ENCODE data around the gene ANO2.

ANO2 gene

DNA sequence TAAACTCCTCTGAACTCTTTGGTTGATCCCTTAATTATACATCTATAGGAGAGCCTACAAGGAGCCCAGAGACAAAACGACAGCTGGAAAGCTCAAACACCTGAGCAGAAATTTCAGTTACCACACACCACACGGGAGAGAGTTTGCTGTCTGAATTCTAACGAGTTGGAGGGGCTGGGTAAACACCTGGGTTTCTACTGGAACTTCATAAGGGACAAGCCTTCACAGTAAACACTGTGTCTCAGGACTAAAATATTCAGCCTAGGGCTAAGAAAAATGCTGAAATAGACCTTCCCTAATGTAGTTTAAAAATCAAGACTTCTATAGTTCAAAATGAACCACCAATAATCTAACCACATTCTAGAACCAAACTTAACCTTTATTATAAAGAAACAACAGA is 9.6 kb upstream of the ANO2 start:
- Histone ChIP-seq H3K4me2 (ENCODE audit: low read length) (no peak overlapping the region), H3K4me3 (ENCODE audit: low read length) (no peak overlapping the region), H3K4me1 (ENCODE audit: low read length) (no peaks in the 10 kb centered on the region), H2AFZ (ENCODE audit: low read depth, low read length) (no peak overlapping the region), H3K36me3 (replicated peaks; ENCODE audit: low read depth, low read length) (no peaks in the 10 kb centered on the region), H3K9me3 (ENCODE audit: insufficient read depth, low read length) (no peaks in the 10 kb centered on the region), H4K20me1 (ENCODE audit: insufficient read depth, low read length) (no peaks in the 10 kb centered on the region), H3K79me2 (ENCODE audit: low read length) (no peaks in the 10 kb centered on the region), H3K27me3 (ENCODE audit: low read depth, low read length) (peaks cover 25% of the 10 kb centered on the region), H3K9ac (ENCODE audit: low read length) (no peak overlapping the region), H3K27ac (ENCODE audit: low read length) (no peak overlapping the region)
- TF ChIP-seq, protein P1, sequence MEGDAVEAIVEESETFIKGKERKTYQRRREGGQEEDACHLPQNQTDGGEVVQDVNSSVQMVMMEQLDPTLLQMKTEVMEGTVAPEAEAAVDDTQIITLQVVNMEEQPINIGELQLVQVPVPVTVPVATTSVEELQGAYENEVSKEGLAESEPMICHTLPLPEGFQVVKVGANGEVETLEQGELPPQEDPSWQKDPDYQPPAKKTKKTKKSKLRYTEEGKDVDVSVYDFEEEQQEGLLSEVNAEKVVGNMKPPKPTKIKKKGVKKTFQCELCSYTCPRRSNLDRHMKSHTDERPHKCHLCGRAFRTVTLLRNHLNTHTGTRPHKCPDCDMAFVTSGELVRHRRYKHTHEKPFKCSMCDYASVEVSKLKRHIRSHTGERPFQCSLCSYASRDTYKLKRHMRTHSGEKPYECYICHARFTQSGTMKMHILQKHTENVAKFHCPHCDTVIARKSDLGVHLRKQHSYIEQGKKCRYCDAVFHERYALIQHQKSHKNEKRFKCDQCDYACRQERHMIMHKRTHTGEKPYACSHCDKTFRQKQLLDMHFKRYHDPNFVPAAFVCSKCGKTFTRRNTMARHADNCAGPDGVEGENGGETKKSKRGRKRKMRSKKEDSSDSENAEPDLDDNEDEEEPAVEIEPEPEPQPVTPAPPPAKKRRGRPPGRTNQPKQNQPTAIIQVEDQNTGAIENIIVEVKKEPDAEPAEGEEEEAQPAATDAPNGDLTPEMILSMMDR (IDR thresholded peaks at IDR 0.05; ENCODE audit: low read depth, low read length): no peak
- TF ChIP-seq EZH2phosphoT487 (IDR thresholded peaks at IDR 0.05; ENCODE audit: low read depth): no peak

DNA sequence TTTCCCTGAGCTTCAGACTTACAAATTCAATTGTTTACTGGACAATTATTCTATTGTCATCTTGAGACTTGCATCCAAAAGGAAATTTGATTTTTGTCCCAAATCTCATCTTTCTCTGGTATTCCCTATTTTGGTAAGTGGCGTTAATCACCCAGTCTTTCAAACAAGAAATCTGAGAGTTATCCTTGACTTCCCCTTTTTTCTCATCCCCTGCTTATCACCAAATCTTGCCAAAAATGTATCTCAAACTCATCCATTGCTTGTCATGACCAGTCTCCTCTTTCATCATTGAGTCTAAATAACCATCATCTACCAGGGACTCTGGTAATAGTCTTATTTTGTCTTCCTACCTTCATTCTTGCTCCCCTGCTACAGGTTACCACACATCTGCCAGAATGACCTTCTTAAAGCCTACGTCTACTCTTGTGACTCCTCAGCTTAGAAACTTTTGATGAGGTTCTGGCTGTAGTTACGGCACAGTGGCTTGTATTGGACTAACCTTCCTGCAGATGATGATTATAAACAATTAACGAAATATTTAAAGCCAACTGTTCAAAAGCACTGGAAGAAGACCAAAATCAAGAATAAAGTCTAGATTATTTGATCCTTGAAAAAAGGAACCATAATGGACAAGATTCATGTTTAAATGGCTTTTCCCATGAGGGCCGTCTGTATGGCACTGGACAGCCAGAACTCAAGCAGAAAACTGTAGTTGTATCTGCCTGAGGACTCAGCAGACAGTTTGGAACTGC is 9.0 kb upstream of the ANO2 start:
- Histone ChIP-seq H3K4me3 (ENCODE audit: low read length) (no peak overlapping the region), H4K20me1 (ENCODE audit: insufficient read depth, low read length) (no peaks in the 10 kb centered on the region), H2AFZ (ENCODE audit: low read depth, low read length) (no peak overlapping the region), H3K9me3 (ENCODE audit: insufficient read depth, low read length) (no peaks in the 10 kb centered on the region), H3K4me2 (ENCODE audit: low read length) (no peak overlapping the region), H3K36me3 (replicated peaks; ENCODE audit: low read depth, low read length) (no peaks in the 10 kb centered on the region), H3K27ac (ENCODE audit: low read length) (no peak overlapping the region), H3K9ac (ENCODE audit: low read length) (no peak overlapping the region), H3K4me1 (ENCODE audit: low read length) (no peaks in the 10 kb centered on the region), H3K79me2 (ENCODE audit: low read length) (no peaks in the 10 kb centered on the region), H3K27me3 (ENCODE audit: low read depth, low read length) (peaks cover 26% of the 10 kb centered on the region)
- TF ChIP-seq, protein P1 (IDR thresholded peaks at IDR 0.05; ENCODE audit: low read depth, low read length): no peak
- TF ChIP-seq EZH2phosphoT487 (IDR thresholded peaks at IDR 0.05; ENCODE audit: low read depth): no peak

DNA sequence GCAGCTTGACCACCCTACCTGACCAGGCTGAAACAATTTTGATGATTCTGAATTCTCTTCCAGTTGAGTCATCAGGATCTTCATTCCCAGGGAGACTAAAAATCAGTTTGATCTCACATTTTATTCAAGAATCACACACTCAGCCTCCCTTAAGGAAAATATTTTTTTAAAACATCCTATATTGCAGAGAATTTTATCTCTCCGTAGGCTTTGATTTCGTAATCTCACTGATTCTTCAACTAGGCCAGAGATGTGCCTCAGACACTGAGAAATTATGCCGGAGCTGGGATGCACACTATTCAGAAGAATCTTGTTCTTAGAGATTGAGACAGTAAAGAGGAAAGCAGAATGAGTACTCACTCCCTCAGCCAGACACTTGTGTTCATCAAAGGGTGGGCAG is 7.0 kb upstream of the ANO2 start:
- Histone ChIP-seq H3K27ac (ENCODE audit: low read length) (no peak overlapping the region), H3K27me3 (ENCODE audit: low read depth, low read length) (peaks cover 26% of the 10 kb centered on the region), H3K4me3 (ENCODE audit: low read length) (no peak overlapping the region), H3K4me2 (ENCODE audit: low read length) (no peak overlapping the region), H3K36me3 (replicated peaks; ENCODE audit: low read depth, low read length) (no peaks in the 10 kb centered on the region), H3K9ac (ENCODE audit: low read length) (no peak overlapping the region), H4K20me1 (ENCODE audit: insufficient read depth, low read length) (no peaks in the 10 kb centered on the region), H3K9me3 (ENCODE audit: insufficient read depth, low read length) (no peaks in the 10 kb centered on the region), H2AFZ (ENCODE audit: low read depth, low read length) (no peak overlapping the region), H3K79me2 (ENCODE audit: low read length) (no peaks in the 10 kb centered on the region), H3K4me1 (ENCODE audit: low read length) (no peaks in the 10 kb centered on the region)
- TF ChIP-seq, protein P1 (IDR thresholded peaks at IDR 0.05; ENCODE audit: low read depth, low read length): no peak
- no peak for TF ChIP-seq EZH2phosphoT487 (IDR thresholded peaks at IDR 0.05; ENCODE audit: low read depth)

DNA sequence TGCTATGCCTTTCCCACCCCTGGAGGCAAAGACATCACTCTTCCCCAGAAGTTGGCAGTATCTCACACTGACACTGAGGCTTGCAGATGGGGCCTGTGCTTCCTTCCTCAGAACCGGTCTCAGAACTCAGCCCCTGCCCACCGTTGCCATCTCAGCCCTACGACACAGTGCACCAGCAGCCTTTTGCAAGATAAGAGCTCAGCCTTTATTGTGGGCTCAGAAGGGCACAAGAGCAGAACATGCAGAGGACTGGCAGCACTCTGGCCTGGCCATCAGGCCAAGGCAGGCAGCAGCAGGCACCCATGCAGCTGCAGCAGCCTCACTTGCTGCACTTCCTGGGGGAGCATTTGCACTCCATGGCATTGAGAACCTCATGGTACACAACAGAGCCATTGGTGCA is 3.6 kb upstream of the ANO2 start:
- Histone ChIP-seq H3K4me3 (ENCODE audit: low read length) (no peak overlapping the region), H3K36me3 (replicated peaks; ENCODE audit: low read depth, low read length) (no peaks in the 10 kb centered on the region), H2AFZ (ENCODE audit: low read depth, low read length) (no peak overlapping the region), H3K9me3 (ENCODE audit: insufficient read depth, low read length) (no peaks in the 10 kb centered on the region), H3K9ac (ENCODE audit: low read length) (no peak overlapping the region), H3K4me1 (ENCODE audit: low read length) (no peaks in the 10 kb centered on the region), H3K79me2 (ENCODE audit: low read length) (no peaks in the 10 kb centered on the region), H3K27me3 (ENCODE audit: low read depth, low read length) (peaks cover 25% of the 10 kb centered on the region), H4K20me1 (ENCODE audit: insufficient read depth, low read length) (no peaks in the 10 kb centered on the region), H3K27ac (ENCODE audit: low read length) (no peak overlapping the region), H3K4me2 (ENCODE audit: low read length) (no peak overlapping the region)
- TF ChIP-seq, protein P1 (IDR thresholded peaks at IDR 0.05; ENCODE audit: low read depth, low read length): no peak
- no peak for TF ChIP-seq EZH2phosphoT487 (IDR thresholded peaks at IDR 0.05; ENCODE audit: low read depth)
